Measurements from ENCODE around the gene IFNGR2.
A peak's percentile ranks its signal among the peaks of the same experiment; 100 is the strongest.

Gene IFNGR2

DNA sequence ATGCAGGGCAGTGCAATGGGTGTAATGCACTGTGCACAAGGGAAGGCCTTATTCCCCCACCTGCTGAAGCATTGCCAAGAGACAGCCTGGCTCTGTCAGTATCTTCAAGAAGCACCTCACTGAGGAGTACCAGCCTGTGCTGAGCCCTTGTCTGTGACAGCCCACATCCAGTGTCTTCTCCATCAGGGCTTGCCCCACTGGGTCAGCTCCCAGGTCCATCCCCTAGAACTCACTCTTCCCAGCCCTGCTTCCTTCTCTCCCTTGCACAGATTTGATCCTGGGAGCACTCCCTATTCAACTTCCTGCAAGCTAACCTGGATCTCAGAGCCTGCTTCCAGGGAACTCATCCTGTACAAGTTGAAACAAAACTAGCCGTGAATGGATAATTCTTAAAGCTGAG, 33.6 kb upstream of the IFNGR2 start:
- CTCF ChIA-PET: no interaction called here
- POLR2A ChIA-PET: no interaction called here
- no peak for TF ChIP-seq BHLHE40 (IDR thresholded peaks at IDR 0.05; ENCODE audit: borderline replicate concordance)
- TF ChIP-seq ELF4 (IDR thresholded peaks at IDR 0.05): no peak
- TF ChIP-seq FOXM1 (IDR thresholded peaks at IDR 0.05; ENCODE audit: borderline replicate concordance): no peak
- no peak for TF ChIP-seq TARDBP (IDR thresholded peaks at IDR 0.05)
- DNase-seq (ENCODE audit: extremely low spot score): no peak

DNA sequence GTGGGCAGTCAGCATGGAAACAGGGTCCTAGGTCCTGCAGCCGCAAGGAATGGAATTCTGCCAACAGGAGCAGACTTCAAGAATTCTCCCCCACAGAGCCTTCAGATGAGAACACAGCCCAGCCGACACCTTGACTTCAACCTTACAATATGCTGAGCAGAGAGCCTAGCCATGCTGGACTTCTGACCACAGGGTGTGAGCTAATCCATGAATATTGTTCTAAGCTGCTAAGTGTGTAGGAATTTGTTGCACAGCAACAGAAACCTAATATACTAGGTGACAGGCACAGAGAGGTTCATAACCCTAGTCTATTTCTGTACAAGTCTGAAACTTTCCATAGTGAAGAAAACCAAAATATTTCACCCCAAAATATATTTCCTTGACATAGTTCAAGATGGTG, 32.9 kb upstream of the IFNGR2 start:
- ChIA-PET POLR2A (no interaction called here), CTCF (no interaction called here)
- DNase-seq (ENCODE audit: extremely low spot score): no peak
- no peak for TF ChIP-seq ELF4 (IDR thresholded peaks at IDR 0.05)
- no peak for TF ChIP-seq FOXA1 (IDR thresholded peaks at IDR 0.05)
- no peak for TF ChIP-seq SP1 (IDR thresholded peaks at IDR 0.05)
- no peak for TF ChIP-seq NFRKB (IDR thresholded peaks at IDR 0.05)
- no peak for TF ChIP-seq ZNF384 (IDR thresholded peaks at IDR 0.05)

DNA sequence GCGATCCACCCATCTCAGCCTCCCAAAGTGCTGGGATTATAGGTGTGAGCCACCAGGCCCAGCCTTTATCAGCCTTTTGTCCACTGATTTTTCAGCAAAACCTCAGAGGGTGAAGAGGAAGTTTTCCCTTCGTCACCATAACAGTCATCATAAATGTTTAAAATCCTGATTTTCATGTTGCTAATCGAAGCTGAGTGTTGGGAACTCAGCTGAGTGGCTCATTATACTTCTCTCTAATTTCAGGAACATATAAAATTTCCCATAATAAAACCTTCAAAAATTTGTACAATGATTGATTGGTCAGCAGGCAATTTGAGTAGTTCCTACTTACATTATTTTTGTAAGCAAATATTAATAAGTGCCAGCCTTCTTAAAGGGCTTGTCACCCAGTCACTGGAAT, 31.8 kb upstream of the IFNGR2 start:
- TF ChIP-seq NFRKB (IDR thresholded peaks at IDR 0.05) (no peak), CTBP1 (IDR thresholded peaks at IDR 0.05; ENCODE audit: borderline replicate concordance) (no peak), FOXA1 (IDR thresholded peaks at IDR 0.05) (no peak), HDGF (IDR thresholded peaks at IDR 0.05; ENCODE audit: borderline replicate concordance) (no peak), TARDBP (IDR thresholded peaks at IDR 0.05) (no peak)
- ChIA-PET CTCF (no interaction called here), POLR2A (interaction anchor here (0.9 kb wide), 1 partner anchor 46 kb away, joined by 5 read pairs; the partner anchor contains the start of gene IFNAR1)
- DNase-seq (ENCODE audit: extremely low spot score): no peak

DNA sequence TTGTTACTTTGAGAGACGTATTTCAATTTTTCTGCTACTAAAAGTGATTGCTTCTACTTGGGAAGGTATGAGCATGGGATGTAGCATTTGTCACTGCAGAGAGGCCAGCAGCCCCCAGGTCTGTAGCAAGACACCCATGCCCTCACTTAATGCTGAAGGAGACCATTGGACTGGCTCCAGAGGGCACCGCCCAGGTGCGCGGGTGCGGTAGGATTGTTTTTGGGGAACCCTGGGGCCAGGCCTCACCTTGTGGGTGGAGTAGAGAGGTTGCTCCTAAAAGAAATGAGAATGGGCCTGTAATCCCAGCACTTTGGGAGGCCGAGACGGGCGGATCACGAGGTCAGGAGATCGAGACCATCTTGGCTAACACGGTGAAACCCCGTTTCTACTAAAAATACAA, 30.6 kb upstream of the IFNGR2 start:
- CTCF ChIA-PET: no interaction called here

DNA sequence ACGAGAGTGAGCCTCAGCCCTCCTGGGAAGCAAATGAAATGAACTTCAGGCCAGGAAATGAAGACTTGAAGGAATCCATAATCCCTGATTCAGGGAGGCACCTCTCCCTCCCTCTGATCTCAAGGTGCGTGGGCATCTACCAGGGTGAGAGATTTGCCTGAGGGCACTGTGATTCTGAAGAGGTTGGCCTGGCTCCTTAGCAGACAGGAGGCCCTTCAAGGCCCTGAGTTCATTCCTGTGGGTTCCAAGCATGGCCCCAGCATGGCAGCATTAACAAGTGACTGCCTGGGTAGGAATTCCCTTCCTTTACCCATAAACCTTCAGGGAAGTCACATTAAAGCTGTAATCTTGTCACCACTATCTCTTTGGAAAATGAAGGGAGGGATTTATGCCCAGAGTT, 29.8 kb upstream of the IFNGR2 start:
- CTCF ChIA-PET: interaction anchor here (1.1 kb wide), 1 partner anchor 12 kb away, joined by 3 read pairs; no protein-coding TSS in a partner anchor
- no peak for DNase-seq (ENCODE audit: extremely low spot score)
- POLR2A ChIA-PET: no interaction called here
- TF ChIP-seq, protein P1, sequence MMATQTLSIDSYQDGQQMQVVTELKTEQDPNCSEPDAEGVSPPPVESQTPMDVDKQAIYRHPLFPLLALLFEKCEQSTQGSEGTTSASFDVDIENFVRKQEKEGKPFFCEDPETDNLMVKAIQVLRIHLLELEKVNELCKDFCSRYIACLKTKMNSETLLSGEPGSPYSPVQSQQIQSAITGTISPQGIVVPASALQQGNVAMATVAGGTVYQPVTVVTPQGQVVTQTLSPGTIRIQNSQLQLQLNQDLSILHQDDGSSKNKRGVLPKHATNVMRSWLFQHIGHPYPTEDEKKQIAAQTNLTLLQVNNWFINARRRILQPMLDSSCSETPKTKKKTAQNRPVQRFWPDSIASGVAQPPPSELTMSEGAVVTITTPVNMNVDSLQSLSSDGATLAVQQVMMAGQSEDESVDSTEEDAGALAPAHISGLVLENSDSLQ (IDR thresholded peaks at IDR 0.05): no peak

More for the DNA sequence above, 30.6 kb upstream of the IFNGR2 start:
- POLR2A ChIA-PET: no interaction called here
- TF ChIP-seq HDGF (IDR thresholded peaks at IDR 0.05; ENCODE audit: borderline replicate concordance): no peak
- no peak for TF ChIP-seq NFRKB (IDR thresholded peaks at IDR 0.05)
- TF ChIP-seq ARNT (IDR thresholded peaks at IDR 0.05): no peak
- TF ChIP-seq, protein P1 (IDR thresholded peaks at IDR 0.05): no peak
- DNase-seq (ENCODE audit: extremely low spot score): no peak

DNA sequence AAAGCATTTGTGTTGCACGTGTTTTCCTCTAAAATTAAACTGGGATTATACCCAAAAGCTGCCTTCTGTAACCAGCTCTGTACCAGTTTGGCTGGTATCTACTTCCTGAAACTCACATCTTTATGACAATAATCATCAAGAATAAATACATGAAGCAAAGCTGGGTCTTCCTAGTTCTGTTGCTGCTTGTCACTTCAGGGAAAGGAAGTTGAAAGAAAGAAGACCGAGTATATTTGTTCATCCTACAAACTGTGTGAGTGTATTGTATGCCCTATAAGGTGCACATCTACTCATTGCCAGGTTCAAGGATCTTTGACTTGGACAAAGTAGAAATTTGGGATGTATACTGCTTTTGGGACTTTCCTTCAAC, 29.1 kb upstream of the IFNGR2 start:
- ChIA-PET CTCF (interaction anchor here (1.1 kb wide), 1 partner anchor 13 kb away, joined by 3 read pairs; no protein-coding TSS in a partner anchor), POLR2A (no interaction called here)
- no peak for TF ChIP-seq SP1 (IDR thresholded peaks at IDR 0.05)
- TF ChIP-seq BHLHE40 (IDR thresholded peaks at IDR 0.05; ENCODE audit: borderline replicate concordance): no peak
- TF ChIP-seq ARNT (IDR thresholded peaks at IDR 0.05): no peak
- no peak for TF ChIP-seq LEF1 (IDR thresholded peaks at IDR 0.05; ENCODE audit: borderline replicate concordance)
- TF ChIP-seq ELF4 (IDR thresholded peaks at IDR 0.05): no peak
- no peak for TF ChIP-seq FOXM1 (IDR thresholded peaks at IDR 0.05; ENCODE audit: borderline replicate concordance)
- TF ChIP-seq CTBP1 (IDR thresholded peaks at IDR 0.05; ENCODE audit: borderline replicate concordance): no peak
- TF ChIP-seq FOXK2 (IDR thresholded peaks at IDR 0.05): no peak
- no peak for TF ChIP-seq FOXA1 (IDR thresholded peaks at IDR 0.05)
- TF ChIP-seq ZNF384 (IDR thresholded peaks at IDR 0.05): no peak
- no peak for DNase-seq (ENCODE audit: extremely low spot score)

DNA sequence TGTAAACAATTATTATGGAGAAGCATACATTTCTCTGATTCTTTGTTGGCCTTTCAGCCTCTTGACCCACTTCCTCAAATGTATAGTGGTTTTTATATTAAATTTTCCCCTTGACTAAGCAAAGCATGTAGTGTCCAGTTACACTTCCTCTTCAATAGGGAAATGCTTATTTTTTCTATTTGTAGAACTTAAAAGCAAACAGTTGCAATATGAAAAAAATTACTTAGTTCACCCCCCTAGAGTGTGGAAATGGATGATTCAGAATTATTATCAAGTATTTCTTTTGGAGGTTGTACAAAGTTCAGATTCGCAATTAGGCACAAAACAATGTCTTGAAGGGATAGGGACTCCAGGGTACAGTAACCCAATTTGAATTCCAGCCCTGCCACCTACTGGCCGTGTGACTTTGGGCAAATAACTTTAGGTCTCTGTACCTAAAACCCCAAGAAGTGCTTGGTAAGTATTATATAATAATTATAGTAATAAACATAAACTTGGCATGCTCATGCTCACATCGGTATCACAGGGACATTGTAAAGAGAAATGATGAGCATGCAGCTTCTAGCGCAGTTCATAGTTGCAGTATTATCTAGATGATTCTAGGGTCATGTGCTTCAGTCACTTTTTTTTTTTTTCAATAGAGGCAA, 28.6 kb upstream of the IFNGR2 start:
- CTCF ChIA-PET: no interaction called here
- POLR2A ChIA-PET: no interaction called here
- peak; percentile 42 for DNase-seq (ENCODE audit: extremely low spot score)
- TF ChIP-seq FOXA1 (IDR thresholded peaks at IDR 0.05) (no peak), SP1 (IDR thresholded peaks at IDR 0.05) (no peak), NFRKB (IDR thresholded peaks at IDR 0.05) (no peak), SUZ12 (IDR thresholded peaks at IDR 0.05) (no peak), L3MBTL2 (conservative IDR thresholded peaks at IDR 0.05) (no peak), FOXM1 (IDR thresholded peaks at IDR 0.05; ENCODE audit: borderline replicate concordance) (no peak), ZNF384 (IDR thresholded peaks at IDR 0.05) (peak; percentile 80)
- TF ChIP-seq, protein P1 (IDR thresholded peaks at IDR 0.05): no peak

DNA sequence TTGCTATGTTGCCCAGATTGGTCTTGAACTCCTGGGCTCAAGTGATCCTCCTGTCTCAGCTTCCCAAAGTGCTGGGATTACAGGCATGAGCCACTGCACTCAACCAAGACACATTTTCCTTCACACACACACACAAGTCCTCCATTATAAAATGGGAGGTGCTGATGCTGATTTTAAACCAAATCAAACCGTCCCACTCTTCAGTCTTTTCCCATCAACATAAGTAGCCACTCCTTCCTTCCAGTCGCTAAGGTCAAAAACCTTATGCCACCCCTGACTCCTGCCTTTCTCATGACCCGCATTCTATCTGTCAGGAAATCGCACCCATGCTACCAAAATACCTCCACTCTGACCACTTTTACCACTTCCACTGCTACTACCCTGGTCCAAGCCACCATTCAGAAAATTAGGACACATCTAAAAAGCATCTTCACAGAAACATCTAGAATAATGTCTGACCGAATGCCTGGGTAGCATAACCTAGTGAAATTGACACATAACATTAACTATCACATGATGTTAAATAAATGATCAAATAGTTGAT, 28.0 kb upstream of the IFNGR2 start:
- no peak for DNase-seq (ENCODE audit: extremely low spot score)
- ChIA-PET POLR2A (no interaction called here), CTCF (no interaction called here)
- TF ChIP-seq BHLHE40 (IDR thresholded peaks at IDR 0.05; ENCODE audit: borderline replicate concordance): no peak
- no peak for TF ChIP-seq L3MBTL2 (conservative IDR thresholded peaks at IDR 0.05)
- no peak for TF ChIP-seq HDGF (IDR thresholded peaks at IDR 0.05; ENCODE audit: borderline replicate concordance)
- no peak for TF ChIP-seq ZNF384 (IDR thresholded peaks at IDR 0.05)
- TF ChIP-seq LEF1 (IDR thresholded peaks at IDR 0.05; ENCODE audit: borderline replicate concordance): no peak
- no peak for TF ChIP-seq SP1 (IDR thresholded peaks at IDR 0.05)
- no peak for TF ChIP-seq TARDBP (IDR thresholded peaks at IDR 0.05)
- TF ChIP-seq FOXM1 (IDR thresholded peaks at IDR 0.05; ENCODE audit: borderline replicate concordance): no peak
- TF ChIP-seq, protein P1 (IDR thresholded peaks at IDR 0.05): no peak
- TF ChIP-seq CTBP1 (IDR thresholded peaks at IDR 0.05; ENCODE audit: borderline replicate concordance): no peak
- no peak for TF ChIP-seq FOXK2 (IDR thresholded peaks at IDR 0.05)
- no peak for TF ChIP-seq ARNT (IDR thresholded peaks at IDR 0.05)
- TF ChIP-seq SUZ12 (IDR thresholded peaks at IDR 0.05): no peak
- TF ChIP-seq FOXA1 (IDR thresholded peaks at IDR 0.05): no peak
- TF ChIP-seq NFRKB (IDR thresholded peaks at IDR 0.05): no peak
- TF ChIP-seq ELF4 (IDR thresholded peaks at IDR 0.05): no peak
